ENCODE measurements around the gene CTDSPL. TPM values are rescaled to one million over a fixed set of nuclear protein-coding genes. Genes with fewer than 3 reads are reported as not detected.

CTDSPL gene
- total and polyA plus RNA-seq, 10 of the 15 experiments (the other 5 are each of a cell fraction or from before 2014, with no cell fraction given) = 0.05 to 0.51 (median 0.18) TPM; not detected in 6

GRCh38 chr3:37964146-37964545 lies 102.5 kb downstream of the CTDSPL start:
- H2AFZ ChIP-seq (ENCODE audit: control insufficient read depth, low read depth, low read length) = no peak overlapping the region
- H3K4me1 ChIP-seq (ENCODE audit: control insufficient read depth, insufficient read depth, low read length) = no peaks in the 10 kb centered on the region
- no peaks in the 10 kb centered on the region for H3K27me3 ChIP-seq (replicated peaks in 1 of 2; ENCODE audit: control insufficient read depth in 2 of 2, insufficient read depth in 2 of 2, low read length in 1 of 2)
- no peak for TF ChIP-seq ATF3 (IDR thresholded peaks at IDR 0.05; ENCODE audit: borderline replicate concordance, extremely low read depth, low read depth, low read length)
- no peak for TF ChIP-seq MYC (IDR thresholded peaks at IDR 0.05; ENCODE audit: insufficient read depth, insufficient read length, insufficient replicate concordance, low read length, severe bottlenecking)
- TF ChIP-seq ELK1 (IDR thresholded peaks at IDR 0.05; ENCODE audit: low read depth, low read length) = no peak
- TF ChIP-seq ZZZ3 (IDR thresholded peaks at IDR 0.05; ENCODE audit: control insufficient read depth, insufficient read length, low read depth) = no peak
- TF ChIP-seq RB1 (IDR thresholded peaks at IDR 0.05; ENCODE audit: borderline replicate concordance) = no peak
- TF ChIP-seq NFXL1 (IDR thresholded peaks at IDR 0.05; ENCODE audit: borderline replicate concordance) = no peak
- TF ChIP-seq HDAC6 (IDR thresholded peaks at IDR 0.05; ENCODE audit: unreplicated experiment) = no peak
- no peak for TF ChIP-seq NKRF (conservative IDR thresholded peaks at IDR 0.05)
- TF ChIP-seq KDM1A (IDR thresholded peaks at IDR 0.05; ENCODE audit: borderline replicate concordance) = no peak
- no peak for TF ChIP-seq JUNB (IDR thresholded peaks at IDR 0.05)
- TF ChIP-seq ZNF217 (IDR thresholded peaks at IDR 0.05) = no peak
- TF ChIP-seq NR2F1 (conservative IDR thresholded peaks at IDR 0.05) = no peak
- TF ChIP-seq SRF (IDR thresholded peaks at IDR 0.05; ENCODE audit: low read depth in 2 of 2, low read length in 2 of 2) = no peak
- no peak for TF ChIP-seq SMAD1 (IDR thresholded peaks at IDR 0.05; ENCODE audit: low read depth, partially characterized antibody)
- no peak for TF ChIP-seq ZNF687 (IDR thresholded peaks at IDR 0.05)
- no peak for TF ChIP-seq MEF2A (IDR thresholded peaks at IDR 0.05; ENCODE audit: insufficient read depth, low read depth, low read length)
- TF ChIP-seq ZNF384 (IDR thresholded peaks at IDR 0.05; ENCODE audit: borderline replicate concordance, low read depth, low read length) = no peak
- no peak overlapping the region for H3K27ac ChIP-seq (ENCODE audit: control insufficient read depth, insufficient read depth)
- SMC1A ChIA-PET (ENCODE audit: uncharacterized antibody, unreplicated experiment) = interaction anchor here (0.7 to 1.4 kb wide), 5 partner anchors 10 to 333 kb away, joined by 3 to 5 read pairs (median 3); no protein-coding TSS in a partner anchor
- no peaks in the 10 kb centered on the region for H3K79me2 ChIP-seq (ENCODE audit: control insufficient read depth, insufficient read depth, low read length)
- CTCF ChIA-PET = interaction anchor here (0.7 to 5.5 kb wide), 5 partner anchors 9 to 537 kb away, joined by 3 to 41 read pairs (median 4); no protein-coding TSS in a partner anchor
- WGBS (ENCODE audit: insufficient coverage, insufficient replicate concordance, low lambda C conversion rate, missing lambda C conversion rate) = 39% methylated on average over 3 of the region's 3 CpGs
- no peaks in the 10 kb centered on the region for H3K9me3 ChIP-seq (replicated peaks; ENCODE audit: control insufficient read depth, insufficient read depth, low read length)
- POLR2A ChIA-PET = interaction anchor here (0.6 kb wide), 1 partner anchor 82 kb away, joined by 3 read pairs; no protein-coding TSS in a partner anchor
- H3K9ac ChIP-seq (ENCODE audit: control insufficient read depth, insufficient read depth, low read length) = no peak overlapping the region
- DNase-seq (ENCODE audit: low read depth, low spot score) (no peak), FAIRE-seq (no peak), ATAC-seq (no peak)
- no TSS peak for BruUV-seq (replicated peaks)
- RAD21 ChIA-PET (ENCODE audit: unreplicated experiment) = interaction anchor here (0.7 to 7.4 kb wide), 4 partner anchors 64 to 812 kb away, joined by 3 to 111 read pairs (median 4); no protein-coding TSS in a partner anchor
- in situ Hi-C loops (cut with MboI) (loop anchor here (5.0 kb wide), 1 partner anchor 107 kb away; no protein-coding TSS in a partner anchor), intact Hi-C loops (cut with micrococcal nuclease; ENCODE audit: unreplicated experiment) (no loop called here)
- no peak overlapping the region for H3K4me3 ChIP-seq
- no peak overlapping the region for H3K4me2 ChIP-seq (ENCODE audit: control insufficient read depth, insufficient read depth)
- no peaks in the 10 kb centered on the region for H4K20me1 ChIP-seq (ENCODE audit: control insufficient read depth, insufficient read depth)
- no peaks in the 10 kb centered on the region for H3K36me3 ChIP-seq (ENCODE audit: control insufficient read depth in 2 of 2, insufficient read depth in 2 of 2, low read length in 1 of 2)

Data from GM12878 (cell line).